ENCODE measurements around the gene WDR11. TPM values are rescaled to one million over a fixed set of nuclear protein-coding genes. Genes with fewer than 3 reads are reported as not detected.

WDR11 gene
- total and polyA plus RNA-seq, 9 of the 15 experiments (the other 6 are each of a cell fraction or from before 2014, with no cell fraction given) = 12.4 to 50.7 (median 23.6) TPM

- TF ChIP-seq FOXA3 (CRISPR knock-in tag; conservative IDR thresholded peaks at IDR 0.05 in 1 of 2, IDR thresholded peaks at IDR 0.05 in 1 of 2) (no peak), DACH1 (IDR thresholded peaks at IDR 0.05; ENCODE audit: partially characterized antibody) (no peak), KAT8 (IDR thresholded peaks at IDR 0.05; ENCODE audit: low read depth) (no peak), STAG1 (CRISPR knock-in tag; IDR thresholded peaks at IDR 0.05; ENCODE audit: borderline replicate concordance) (no peak)
Observed at GRCh38 chr10:120813085-120813484, 38.1 kb upstream of the WDR11 start (continued).

GRCh38 chr10:120818301-120818700 is 32.9 kb upstream of the WDR11 start:
- peaks cover 0 to 4% of the 10 kb centered on the region in 2 experiments; a peak in 2 of 5 replicates for H3K27me3 ChIP-seq (ENCODE audit: control insufficient read depth in 2 of 2, insufficient read depth in 2 of 2, low read length in 2 of 2)
- POLR2A ChIA-PET = interaction anchor here (1.2 to 1.3 kb wide), 2 partner anchors 11 to 360 kb away, joined by 3 to 4 read pairs; no protein-coding TSS in a partner anchor
- in situ Hi-C loops (cut with MboI) = no loop called here

More at GRCh38 chr10:120818301-120818700, 32.9 kb upstream of the WDR11 start:
- Histone ChIP-seq H3K4me1 (replicated peaks in 1 of 2; ENCODE audit: control insufficient read depth in 2 of 2, insufficient read depth in 2 of 2, low read length in 2 of 2) (no peaks in the 10 kb centered on the region), H4K20me1 (replicated peaks; ENCODE audit: control insufficient read depth, insufficient read depth, low read length) (no peaks in the 10 kb centered on the region), H3K79me2 (ENCODE audit: control insufficient read depth, insufficient read depth, low read length) (no peaks in the 10 kb centered on the region), H3K27ac (ENCODE audit: extremely low read depth, low read depth, low read length) (no peak overlapping the region), H3K36me3 (ENCODE audit: control insufficient read depth, insufficient read depth, low read length) (no peaks in the 10 kb centered on the region), H3K4me2 (ENCODE audit: insufficient read depth, low read length) (no peak overlapping the region), H2AFZ (ENCODE audit: low read depth, low read length) (no peak overlapping the region), H3K9ac (ENCODE audit: insufficient read depth in 1 of 2, low read depth in 2 of 2, low read length in 2 of 2) (no peak overlapping the region), H3K9me1 (ENCODE audit: control insufficient read depth, insufficient read depth, low read length) (no peaks in the 10 kb centered on the region), H3K4me3 (no peak overlapping the region), H3K9me3 (replicated peaks; ENCODE audit: control insufficient read depth, insufficient read depth, low read depth, low read length) (no peaks in the 10 kb centered on the region)
- no peak for FAIRE-seq
- ATAC-seq = no peak
- 3% methylated on average over 4 of the region's 4 CpGs for WGBS (ENCODE audit: insufficient coverage, low coverage, missing lambda C conversion rate)
- no peak for DNase-seq (ENCODE audit: extremely low read depth in 1 of 4, low spot score in 3 of 4)
- intact Hi-C loops (cut with micrococcal nuclease) = no loop called here
- BruUV-seq (replicated peaks) = no TSS peak
- CTCF ChIA-PET (ENCODE audit: low intra/inter-chr PET ratio) = no interaction called here
- TF ChIP-seq MTA1 (IDR thresholded peaks at IDR 0.05; ENCODE audit: borderline replicate concordance) (no peak), RCOR1 (IDR thresholded peaks at IDR 0.05; ENCODE audit: borderline replicate concordance in 1 of 2, low read depth in 2 of 2, low read length in 2 of 2) (no peak), ATF1 (CRISPR knock-in tag; IDR thresholded peaks at IDR 0.05) (no peak), ATF1 (tag; IDR thresholded peaks at IDR 0.05) (no peak), REST (IDR thresholded peaks at IDR 0.05; ENCODE audit: borderline replicate concordance) (no peak), REST (CRISPR knock-in tag; IDR thresholded peaks at IDR 0.05; ENCODE audit: low read depth) (no peak)

Measured in K562 (cell line).